ENCODE measurements around the gene MDP1.
A peak's percentile ranks its signal among the peaks of the same experiment; 100 is the strongest.

MDP1 gene

DNA sequence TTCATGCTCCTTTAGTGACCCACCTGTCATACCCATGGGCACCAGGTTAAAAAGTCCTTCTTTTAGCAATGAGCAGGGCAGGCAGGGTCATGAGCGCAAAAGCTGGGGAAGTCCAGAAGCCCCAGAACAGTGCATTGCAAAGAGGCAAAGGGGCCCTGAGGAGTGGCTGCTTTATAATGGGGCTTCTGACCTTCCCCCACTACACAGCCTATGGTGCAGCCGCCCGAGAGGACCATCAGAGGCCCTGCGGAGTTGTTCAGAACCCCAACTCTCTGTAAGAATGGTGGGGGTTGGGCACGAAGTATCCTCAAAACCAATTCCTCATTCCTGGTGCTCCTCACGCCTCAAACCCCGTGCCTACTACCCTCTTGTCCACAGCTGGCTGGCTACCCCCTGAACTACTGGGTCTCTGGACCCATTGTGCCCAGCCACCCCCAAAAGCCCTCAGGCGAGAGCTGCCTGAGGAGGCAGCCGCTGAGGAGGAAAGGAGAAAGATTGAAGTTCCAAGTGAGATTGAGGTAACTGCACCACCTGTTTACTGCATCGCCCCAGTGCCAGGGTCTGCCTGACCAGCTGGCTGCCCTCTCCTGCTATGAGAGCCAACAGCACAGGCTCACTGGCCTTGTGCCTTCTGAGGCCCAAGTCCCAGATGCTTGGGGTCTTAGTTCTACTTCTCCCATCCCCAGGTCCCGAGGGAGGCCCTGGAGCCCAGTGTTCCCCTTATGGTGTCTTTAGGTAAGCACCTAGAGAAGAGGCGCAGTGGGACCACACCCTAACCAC is 37.3 kb downstream of the MDP1 start:
- DNase-seq: no peak

DNA sequence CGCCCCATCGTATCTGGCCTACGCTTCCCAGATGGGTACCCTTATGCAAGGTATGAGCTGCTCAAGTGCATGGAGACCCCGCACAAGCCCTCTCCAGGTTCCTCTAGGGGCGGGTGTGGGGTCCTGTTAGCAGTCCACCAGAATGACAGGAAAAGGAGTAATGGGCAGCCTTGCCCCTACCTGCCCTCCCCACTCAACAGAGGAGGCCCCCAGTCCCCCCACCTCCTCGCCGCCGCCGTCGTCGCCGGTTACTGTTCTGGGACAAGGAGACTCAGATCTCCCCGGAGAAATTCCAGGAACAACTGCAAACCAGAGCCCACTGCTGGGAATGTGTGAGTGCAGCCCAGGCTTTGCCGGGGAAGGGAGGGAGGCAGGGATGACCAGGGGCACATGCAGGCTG is 38.0 kb downstream of the MDP1 start:
- DNase-seq: no peak

DNA sequence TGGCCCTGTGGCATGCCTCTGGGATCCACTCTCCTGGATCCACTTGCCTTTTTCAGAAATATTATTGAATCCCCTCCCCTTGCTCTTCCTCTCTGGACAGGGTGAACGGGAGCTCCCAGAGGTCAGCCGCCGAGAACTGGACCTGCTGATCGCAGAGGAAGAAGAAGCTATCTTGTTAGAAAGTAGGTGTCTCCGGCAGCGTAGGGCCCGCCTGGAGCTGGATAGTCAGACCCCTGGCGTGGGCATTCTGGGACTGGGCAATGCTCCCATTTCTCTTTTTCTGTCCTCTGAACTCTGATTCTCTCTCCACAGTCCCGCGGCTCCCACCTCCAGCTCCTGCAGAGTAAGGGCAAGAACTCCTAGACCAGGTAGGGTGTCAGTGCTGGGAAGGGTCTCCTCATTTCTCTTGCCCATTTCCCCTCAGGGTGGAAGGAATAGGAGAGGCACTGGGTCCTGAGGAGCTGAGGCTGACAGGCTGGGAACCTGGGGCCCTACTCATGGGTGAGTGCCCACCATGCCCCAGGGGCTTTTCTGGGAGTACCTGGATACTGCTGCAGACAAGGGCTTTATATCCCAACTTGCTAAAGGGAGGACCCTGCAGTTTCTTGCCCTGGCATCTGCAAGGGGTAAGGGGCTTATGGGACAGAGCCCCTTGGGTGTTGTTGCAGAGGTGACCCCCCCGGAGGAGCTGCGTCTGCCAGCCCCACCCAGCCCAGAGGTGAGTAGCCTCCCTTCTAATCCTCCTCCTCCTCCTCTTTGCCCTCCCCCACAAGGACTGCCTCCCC is 38.6 kb downstream of the MDP1 start:
- DNase-seq: no peak

DNA sequence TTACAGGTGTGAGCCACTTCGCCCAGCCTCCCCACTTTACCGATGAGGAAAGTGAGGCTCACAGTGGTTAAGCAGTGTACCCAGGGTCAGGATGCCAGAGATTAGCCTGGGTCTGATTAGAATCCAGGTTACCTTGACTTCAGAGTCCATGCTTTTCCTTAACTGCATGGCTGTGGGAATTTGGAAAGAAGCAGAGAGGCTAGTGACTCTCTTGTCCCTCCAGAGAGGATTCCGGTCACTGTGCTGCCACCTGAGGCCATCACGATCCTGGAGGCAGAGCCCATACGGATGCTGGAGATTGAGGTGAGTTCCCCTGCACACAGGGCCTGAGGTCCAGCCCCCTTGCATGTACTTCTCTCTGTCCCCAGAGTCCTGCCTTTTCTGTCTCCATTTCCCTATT is 39.3 kb downstream of the MDP1 start:
- no peak for DNase-seq

DNA sequence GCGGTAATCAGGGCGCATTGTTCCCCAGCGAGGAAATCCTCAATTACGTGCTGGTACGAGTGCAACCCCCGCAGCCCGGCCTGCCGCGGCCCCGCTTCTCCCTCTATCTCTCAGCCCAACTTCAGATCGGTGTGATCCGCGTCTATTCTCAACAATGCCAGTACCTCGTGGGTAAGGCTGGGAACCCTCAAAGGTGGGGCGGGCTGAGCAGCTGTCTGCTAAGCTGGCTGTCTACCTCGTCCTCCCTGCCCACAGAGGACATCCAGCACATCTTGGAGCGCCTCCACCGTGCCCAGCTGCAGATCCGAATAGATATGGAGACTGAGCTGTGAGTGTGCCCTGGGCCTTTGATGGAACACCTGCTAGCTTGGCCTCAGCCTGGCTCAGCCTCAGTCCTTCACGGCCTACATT is 43.0 kb downstream of the MDP1 start:
- DNase-seq: peak; percentile 19

DNA sequence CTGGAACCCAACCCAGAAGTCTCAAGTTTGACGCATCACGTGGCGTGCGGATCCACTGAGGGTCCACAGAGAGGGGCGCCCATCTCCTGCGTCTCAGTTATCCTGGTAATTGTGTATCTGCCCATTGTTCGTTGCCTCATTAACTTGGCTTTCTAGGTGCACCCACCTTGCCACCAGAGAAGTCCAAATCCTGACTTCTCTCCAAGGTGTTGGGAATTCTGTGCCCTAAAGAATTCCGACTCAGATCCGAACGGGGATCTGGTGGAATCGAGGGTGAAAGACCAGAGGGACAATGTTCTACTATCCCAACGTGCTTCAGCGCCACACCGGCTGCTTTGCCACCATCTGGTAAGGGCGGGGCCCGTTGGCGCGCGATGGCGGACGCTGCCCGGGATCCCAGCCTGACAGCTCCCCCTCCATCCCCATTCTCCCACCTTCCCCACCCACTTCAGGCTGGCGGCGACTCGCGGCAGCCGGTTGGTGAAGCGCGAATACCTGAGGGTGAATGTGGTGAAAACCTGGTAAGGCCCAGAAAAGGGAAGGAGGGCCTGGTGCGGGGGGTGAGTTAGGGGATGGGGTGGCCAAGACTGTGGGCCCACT is 43.5 kb downstream of the MDP1 start:
- DNase-seq: peak; percentile 54

DNA sequence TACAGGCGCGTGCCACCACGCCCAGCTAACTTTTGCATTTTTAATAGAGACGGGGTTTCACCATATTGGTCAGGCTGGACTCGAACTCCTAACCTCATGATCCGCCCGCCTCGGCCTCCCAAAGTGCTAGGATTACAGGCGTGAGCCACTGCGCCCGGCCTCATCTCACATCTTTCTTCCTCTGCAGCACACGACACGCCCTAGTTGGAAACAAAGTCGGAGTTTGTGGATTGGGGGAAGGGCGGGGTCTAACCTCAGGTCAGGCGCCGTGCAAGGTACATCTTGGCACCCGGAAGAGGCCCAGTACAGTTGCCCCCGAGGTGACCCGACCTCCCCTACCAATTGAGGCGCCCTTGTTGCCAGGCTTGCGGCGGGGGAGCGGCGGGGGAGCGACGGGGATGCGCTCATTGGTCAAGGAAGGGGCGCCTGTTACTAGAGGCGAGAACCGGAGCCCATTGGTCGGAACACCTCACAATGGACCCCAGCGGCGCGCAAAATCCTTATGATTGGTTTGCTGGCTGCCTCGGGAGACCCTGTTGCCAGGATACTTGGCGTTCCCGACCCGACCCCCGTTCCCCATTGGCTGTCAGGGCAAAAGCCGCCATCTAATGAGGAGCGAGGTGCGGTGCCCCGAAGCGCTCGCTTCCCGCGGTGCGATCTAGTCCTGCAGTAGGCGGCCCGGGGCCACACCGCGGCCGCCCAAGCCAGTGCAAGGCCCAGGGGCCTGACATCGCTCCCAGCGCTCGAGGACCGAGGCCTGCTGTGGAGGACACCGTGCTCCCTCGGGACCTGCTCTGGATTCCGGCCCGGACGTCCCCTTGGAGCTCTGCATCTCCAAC is 44.2 kb downstream of the MDP1 start, which contains the start of gene REC8:
TSS of gene REC8 (plus strand) at position 659 of the 839 bp plus-strand sequence. CDS start 473 bp downstream, outside the sequence.
- peak; percentile 100 for DNase-seq

DNA sequence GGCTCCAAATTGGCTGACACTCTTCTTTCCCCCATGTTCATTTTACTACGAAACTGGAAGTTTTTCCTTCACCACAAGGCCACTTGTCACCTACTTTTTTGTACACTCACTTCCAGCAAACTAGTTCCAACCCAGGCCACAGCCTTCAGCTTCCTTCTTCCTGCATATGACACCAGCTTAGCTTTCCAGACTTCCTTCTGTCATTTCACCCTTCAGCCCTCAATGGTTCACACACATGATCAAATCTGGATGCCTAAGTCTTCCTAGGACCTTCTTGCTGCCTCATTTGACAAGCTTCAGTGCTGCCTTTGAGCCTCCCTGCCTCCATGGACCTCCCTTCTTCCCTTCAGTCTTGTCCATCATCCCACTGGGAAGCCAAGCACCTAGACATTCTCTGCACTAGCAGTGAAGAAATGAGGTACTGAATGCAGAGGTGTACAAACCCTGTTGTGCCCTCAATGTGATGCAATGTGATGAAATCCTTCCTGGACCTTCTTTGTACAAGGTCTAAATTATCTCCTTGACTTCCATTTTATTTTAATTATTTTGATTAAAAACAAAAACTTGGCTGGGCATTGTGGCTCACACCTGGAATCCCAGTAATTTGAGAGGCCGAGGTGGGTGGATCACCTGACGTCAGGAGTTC is 48.3 kb downstream of the MDP1 start:
- DNase-seq: no peak

DNA sequence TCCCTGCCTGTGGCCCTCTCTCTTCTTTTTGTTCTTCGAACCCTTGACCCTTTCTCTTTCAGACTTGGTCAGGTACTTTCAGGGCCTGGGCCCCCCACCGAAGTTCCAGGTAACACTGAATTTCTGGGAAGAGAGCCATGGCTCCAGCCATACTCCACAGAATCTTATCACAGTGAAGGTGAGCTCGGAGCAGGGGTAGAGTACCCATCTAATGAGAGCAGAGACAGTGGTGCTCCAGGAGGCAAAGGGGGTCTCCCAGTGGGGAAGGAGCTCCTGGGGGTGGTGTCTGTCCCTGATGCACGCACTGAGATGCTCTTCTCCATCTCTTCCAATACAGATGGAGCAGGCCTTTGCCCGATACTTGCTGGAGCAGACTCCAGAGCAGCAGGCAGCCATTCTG is 50.1 kb downstream of the MDP1 start:
- no peak for DNase-seq

DNA sequence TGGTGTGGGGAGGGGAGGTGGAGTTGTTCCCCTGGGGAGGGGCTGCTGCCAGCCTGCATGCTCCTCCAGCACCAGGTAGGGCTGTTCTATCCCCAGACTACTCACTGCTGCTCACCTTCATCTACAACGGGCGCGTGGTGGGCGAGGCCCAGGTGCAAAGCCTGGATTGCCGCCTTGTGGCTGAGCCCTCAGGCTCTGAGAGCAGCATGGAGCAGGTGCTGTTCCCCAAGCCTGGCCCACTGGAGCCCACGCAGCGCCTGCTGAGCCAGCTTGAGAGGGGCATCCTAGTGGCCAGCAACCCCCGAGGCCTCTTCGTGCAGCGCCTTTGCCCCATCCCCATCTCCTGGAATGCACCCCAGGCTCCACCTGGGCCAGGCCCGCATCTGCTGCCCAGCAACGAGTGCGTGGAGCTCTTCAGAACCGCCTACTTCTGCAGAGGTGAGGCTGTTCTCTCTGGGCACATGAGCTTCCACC is 51.3 kb downstream of the MDP1 start:
- DNase-seq: no peak

All from NCI-H2171 treated with DMSO at 0.1 percent for 48 hours (cell line).